ENCODE results near the gene C16orf89.
"Not testable (repeated sequence)": the region's sequence is repeated elsewhere in the genome, so short reads cannot be mapped to it uniquely, and the experiment has no call there.

C16orf89 gene

GRCh38 chr16:5065813-5066212 is at the start of gene C16orf89:
Gene C16orf89, minus strand, starts transcription at chr16:5065956. Its CDS starts 48 bp downstream, at chr16:5065908.
- no peak for DNase-seq
- no peak within 1 kb of the TSS for H3K27ac Mint-ChIP-seq
- H3K27me3 Mint-ChIP-seq: peaks cover 19% of the 10 kb centered on the region
- no peaks in the 10 kb centered on the region for H3K9me3 Mint-ChIP-seq
- CTCF ChIA-PET: interaction anchor here (2.0 kb wide), 1 partner anchor 10 kb away, joined by 5 read pairs; no protein-coding TSS in a partner anchor
- no peaks in the 10 kb centered on the region for H3K36me3 Mint-ChIP-seq
- H3K4me3 Mint-ChIP-seq: no peak within 1 kb of the TSS
- H3K4me1 Mint-ChIP-seq: peaks cover 3% of the 10 kb centered on the region

- H3K27ac Mint-ChIP-seq, CTCF ChIA-PET, H3K9me3 Mint-ChIP-seq: not testable (repeated sequence)
Observed at GRCh38 chr16:5110933-5111332, 45.2 kb upstream of the C16orf89 start.

GRCh38 chr16:5108505-5109158 is 42.9 kb upstream of the C16orf89 start:
- H3K36me3 Mint-ChIP-seq: no peaks in the 10 kb centered on the region
- no peaks in the 10 kb centered on the region for H3K9me3 Mint-ChIP-seq
- CTCF ChIA-PET: no interaction called here
- H3K4me3 Mint-ChIP-seq: no peak overlapping the region
- H3K27ac Mint-ChIP-seq: no peak overlapping the region
- H3K4me1 Mint-ChIP-seq: no peaks in the 10 kb centered on the region
- H3K27me3 Mint-ChIP-seq: peaks cover 9% of the 10 kb centered on the region
- no peak for DNase-seq

More at GRCh38 chr16:5110933-5111332, 45.2 kb upstream of the C16orf89 start:
- not testable (repeated sequence) for H3K4me3 Mint-ChIP-seq, H3K4me1 Mint-ChIP-seq, DNase-seq, H3K36me3 Mint-ChIP-seq
- peaks cover 18% of the 10 kb centered on the region for H3K27me3 Mint-ChIP-seq

GRCh38 chr16:5105039-5105438 is 39.3 kb upstream of the C16orf89 start:
- H3K27me3 Mint-ChIP-seq: peaks cover 20% of the 10 kb centered on the region
- not testable (repeated sequence) for H3K27ac Mint-ChIP-seq, H3K4me1 Mint-ChIP-seq, H3K9me3 Mint-ChIP-seq, DNase-seq, H3K36me3 Mint-ChIP-seq, H3K4me3 Mint-ChIP-seq
- CTCF ChIA-PET: interaction anchor here (0.7 kb wide), 1 partner anchor 12 kb away, joined by 3 read pairs; no protein-coding TSS in a partner anchor

- CTCF ChIA-PET, H3K4me1 Mint-ChIP-seq, H3K27ac Mint-ChIP-seq, H3K4me3 Mint-ChIP-seq, H3K9me3 Mint-ChIP-seq, H3K36me3 Mint-ChIP-seq, DNase-seq: not testable (repeated sequence)
- H3K27me3 Mint-ChIP-seq: peaks cover 29% of the 10 kb centered on the region
Observed at GRCh38 chr16:5103296-5104032, 37.7 kb upstream of the C16orf89 start.

- Mint-ChIP-seq H3K4me1 (peaks cover 24% of the 10 kb centered on the region), H3K27me3 (peaks cover 29% of the 10 kb centered on the region), H3K4me3 (peak overlapping the region; percentile 72)
- H3K9me3 Mint-ChIP-seq, H3K27ac Mint-ChIP-seq, DNase-seq, CTCF ChIA-PET, H3K36me3 Mint-ChIP-seq: not testable (repeated sequence)
Observed at GRCh38 chr16:5099174-5099573, 33.4 kb upstream of the C16orf89 start.

- CTCF ChIA-PET, H3K9me3 Mint-ChIP-seq, H3K36me3 Mint-ChIP-seq: not testable (repeated sequence)
- H3K4me3 Mint-ChIP-seq: peak overlapping the region; percentile 88
- peak; percentile 82 for DNase-seq
- H3K27me3 Mint-ChIP-seq: peaks cover 29% of the 10 kb centered on the region
- H3K27ac Mint-ChIP-seq: peak overlapping the region; percentile 97
- H3K4me1 Mint-ChIP-seq: peaks cover 24% of the 10 kb centered on the region
Observed at GRCh38 chr16:5098221-5099159, 32.7 kb upstream of the C16orf89 start.

- peak; percentile 98 for DNase-seq
- H3K4me1 Mint-ChIP-seq: peaks cover 24% of the 10 kb centered on the region
- peaks cover 29% of the 10 kb centered on the region for H3K27me3 Mint-ChIP-seq
- H3K9me3 Mint-ChIP-seq, CTCF ChIA-PET, H3K36me3 Mint-ChIP-seq: not testable (repeated sequence)
- peak within 1 kb of the TSS; percentile 97 for H3K27ac Mint-ChIP-seq
- H3K4me3 Mint-ChIP-seq: peak within 1 kb of the TSS; percentile 88
Observed at GRCh38 chr16:5097470-5098220, 31.9 kb upstream of the C16orf89 start, which contains the start of gene EEF2KMT. Gene EEF2KMT, minus strand, starts transcription at chr16:5097795. Its CDS starts 56 bp downstream, at chr16:5097739.

GRCh38 chr16:5097061-5097469 is 31.3 kb upstream of the C16orf89 start:
- Mint-ChIP-seq H3K27ac (peak overlapping the region; percentile 91), H3K27me3 (peaks cover 24% of the 10 kb centered on the region), H3K4me3 (peak overlapping the region; percentile 88), H3K4me1 (peaks cover 27% of the 10 kb centered on the region)
- H3K9me3 Mint-ChIP-seq, CTCF ChIA-PET, H3K36me3 Mint-ChIP-seq: not testable (repeated sequence)
- DNase-seq: peak; percentile 49

- DNase-seq, H3K9me3 Mint-ChIP-seq, CTCF ChIA-PET, H3K36me3 Mint-ChIP-seq: not testable (repeated sequence)
- H3K27ac Mint-ChIP-seq: peak overlapping the region; percentile 91
- H3K4me3 Mint-ChIP-seq: peak overlapping the region; percentile 88
- peaks cover 22% of the 10 kb centered on the region for H3K27me3 Mint-ChIP-seq
- H3K4me1 Mint-ChIP-seq: peaks cover 29% of the 10 kb centered on the region
Observed at GRCh38 chr16:5096437-5097060, 30.8 kb upstream of the C16orf89 start.

GRCh38 chr16:5095145-5095830 is 29.5 kb upstream of the C16orf89 start:
- DNase-seq, H3K4me3 Mint-ChIP-seq, CTCF ChIA-PET: not testable (repeated sequence)

GRCh38 chr16:5093746-5094145 is 28.0 kb upstream of the C16orf89 start:
- CTCF ChIA-PET, H3K9me3 Mint-ChIP-seq, H3K27me3 Mint-ChIP-seq, H3K4me3 Mint-ChIP-seq, H3K36me3 Mint-ChIP-seq, H3K27ac Mint-ChIP-seq, DNase-seq: not testable (repeated sequence)
- peaks cover 27% of the 10 kb centered on the region for H3K4me1 Mint-ChIP-seq

More at GRCh38 chr16:5095145-5095830, 29.5 kb upstream of the C16orf89 start:
- H3K36me3 Mint-ChIP-seq, H3K9me3 Mint-ChIP-seq: not testable (repeated sequence)
- H3K27me3 Mint-ChIP-seq: peaks cover 12% of the 10 kb centered on the region
- H3K4me1 Mint-ChIP-seq: peaks cover 29% of the 10 kb centered on the region
- H3K27ac Mint-ChIP-seq: peak overlapping the region; percentile 79

GRCh38 chr16:5093081-5093480 is 27.3 kb upstream of the C16orf89 start:
- DNase-seq, H3K9me3 Mint-ChIP-seq: not testable (repeated sequence)

More at GRCh38 chr16:5093081-5093480, 27.3 kb upstream of the C16orf89 start:
- CTCF ChIA-PET: interaction anchor here (0.6 to 2.2 kb wide), 4 partner anchors 12 to 271 kb away, joined by 3 to 15 read pairs (median 3); no protein-coding TSS in a partner anchor
- H3K27ac Mint-ChIP-seq, H3K27me3 Mint-ChIP-seq, H3K36me3 Mint-ChIP-seq, H3K4me3 Mint-ChIP-seq: not testable (repeated sequence)
- peaks cover 25% of the 10 kb centered on the region for H3K4me1 Mint-ChIP-seq

Data from activated naive CD4-positive, alpha-beta T cell treated with anti-CD3 and anti-CD28 coated beads, Interleukin-2, amount 10 ng/mL, durations not matched to agents 7 days and 5 days (primary cell).